ENCODE data around the gene CHD5.

GRCh38 chr1:6092211-6092610, 87.9 kb downstream of the CHD5 start:
- no peak for TF ChIP-seq CTCF (IDR thresholded peaks at IDR 0.05; ENCODE audit: poor library complexity, severe bottlenecking)
- TF ChIP-seq POLR2AphosphoS5 (IDR thresholded peaks at IDR 0.05): no peak
- no peak for TF ChIP-seq MXI1 (conservative IDR thresholded peaks at IDR 0.05; ENCODE audit: poor library complexity, severe bottlenecking)
- no peak for TF ChIP-seq REST (IDR thresholded peaks at IDR 0.05; ENCODE audit: borderline replicate concordance)

Data from neural cell (in vitro differentiated cells).